IMR-90 (cell line): ENCODE measurements around the gene RAC2.

ENCODE experiments used
- CEBPB ChIP-seq: IDR thresholded peaks from 2 replicates; pipeline ENCODE4 v1.6.1; 2012; ENCODE audit warnings: low read depth, low read length, improper control_type of control experiment
- CHD1 ChIP-seq: IDR thresholded peaks from 2 replicates; pipeline ENCODE4 v1.6.1; 2012; ENCODE audit warnings: low read depth, low read length, improper control_type of control experiment
- CTCF ChIP-seq: conservative IDR thresholded peaks from 2 replicates; pipeline ENCODE4 v1.5.1; 2012; ENCODE audit warnings: mild to moderate bottlenecking, low read depth, low read length, improper control_type of control experiment
- ELK1 ChIP-seq: fragments of 150-350 bp; IDR thresholded peaks from 2 replicates; pipeline ENCODE4 v1.6.1; 2016; ENCODE audit warnings: low read depth, mild to moderate bottlenecking, low read length, moderate library complexity, borderline replicate concordance
- FOS ChIP-seq: fragments of 150-350 bp; IDR thresholded peaks from 2 replicates; pipeline ENCODE4 v1.6.1; 2016; ENCODE audit warnings: low read depth, low read length
- MAFK ChIP-seq: IDR thresholded peaks from 2 replicates; pipeline ENCODE4 v1.6.1; 2012; ENCODE audit warnings: low read depth, low read length, improper control_type of control experiment
- MAZ ChIP-seq: IDR thresholded peaks from 2 replicates; pipeline ENCODE4 v1.6.1; 2012; ENCODE audit warnings: low read depth, mild to moderate bottlenecking, low read length, improper control_type of control experiment, moderate library complexity, borderline replicate concordance
- MXI1 ChIP-seq: IDR thresholded peaks from 2 replicates; pipeline ENCODE4 v1.6.1; 2012; ENCODE audit warnings: low read depth, mild to moderate bottlenecking, low read length, moderate library complexity, borderline replicate concordance
- POLR2A ChIP-seq: IDR thresholded peaks from 2 replicates; pipeline ENCODE4 v1.6.1; 2012; ENCODE audit warnings: mild to moderate bottlenecking, low read depth, low read length
- RAD21 ChIP-seq: IDR thresholded peaks from 2 replicates; pipeline ENCODE4 v1.6.1; 2012; ENCODE audit warnings: low read length, improper control_type of control experiment
- RCOR1 ChIP-seq: IDR thresholded peaks from 2 replicates; pipeline ENCODE4 v1.6.1; 2012; ENCODE audit warnings: mild to moderate bottlenecking, low read length, improper control_type of control experiment; ENCODE audit not compliant: insufficient replicate concordance
- RFX5 ChIP-seq: IDR thresholded peaks from 2 replicates; pipeline ENCODE4 v1.8.0; 2012; ENCODE audit warnings: low read depth, mild to moderate bottlenecking, low read length, moderate library complexity
- SMC3 ChIP-seq: fragments of 150-350 bp; IDR thresholded peaks from 2 replicates; pipeline ENCODE4 v1.6.1; 2016; ENCODE audit warnings: low read depth, mild to moderate bottlenecking, antibody characterized with exemption, low read length, moderate library complexity
- USF2 ChIP-seq: fragments of 150-350 bp; IDR thresholded peaks from 2 replicates; pipeline ENCODE4 v1.6.1; 2017; ENCODE audit warnings: mild to moderate bottlenecking, antibody characterized with exemption, low read length, low read depth

GRCh38 chr22:37211075-37211865 is 32.8 kb downstream of the RAC2 start:
- TF ChIP-seq CTCF (no peak), CHD1 (no peak), POLR2A (no peak), SMC3 (no peak), FOS (no peak), MAZ (no peak), MXI1 (no peak), RAD21 (no peak), RCOR1 (no peak), CEBPB (no peak), RFX5 (no peak), MAFK (no peak), USF2 (no peak), ELK1 (no peak)
